Measurements from ENCODE around the gene CAMK4.

The CAMK4 gene

GRCh38 chr5:111432883-111433536 is 208.8 kb downstream of the CAMK4 start:
- TF ChIP-seq Cebpa-rat (IDR thresholded peaks at IDR 0.05): no peak
- Histone ChIP-seq H3K9ac (no peak overlapping the region), H3K4me2 (no peak overlapping the region), H3K36me3 (no peaks in the 10 kb centered on the region), H3K27me3 (no peaks in the 10 kb centered on the region), H3K9me3 (no peaks in the 10 kb centered on the region), H3K4me1 (peaks cover 8% of the 10 kb centered on the region; the same call in 1 of the 2 replicates), H4K20me1 (no peaks in the 10 kb centered on the region), H3K4me3 (no peak overlapping the region), H3K27ac (no peak overlapping the region)

- Histone ChIP-seq H3K27ac (no peak overlapping the region), H3K4me2 (no peak overlapping the region), H3K4me3 (no peak overlapping the region), H3K9ac (no peak overlapping the region), H3K27me3 (no peaks in the 10 kb centered on the region), H3K4me1 (peaks cover 8% of the 10 kb centered on the region; the same call in 1 of the 2 replicates), H3K36me3 (no peaks in the 10 kb centered on the region), H3K9me3 (no peaks in the 10 kb centered on the region), H4K20me1 (no peaks in the 10 kb centered on the region)
- TF ChIP-seq Cebpa-rat (IDR thresholded peaks at IDR 0.05): no peak
These were observed 210.6 kb downstream of the CAMK4 start for GRCh38 chr5:111434800-111435199.

GRCh38 chr5:111439473-111440075 is 215.4 kb downstream of the CAMK4 start:
- Histone ChIP-seq H3K9ac (no peak overlapping the region), H3K4me2 (no peak overlapping the region), H3K36me3 (no peaks in the 10 kb centered on the region), H3K27me3 (no peaks in the 10 kb centered on the region), H3K4me1 (peaks cover 8% of the 10 kb centered on the region; the same call in 1 of the 2 replicates), H3K27ac (no peak overlapping the region), H3K4me3 (no peak overlapping the region), H3K9me3 (no peaks in the 10 kb centered on the region), H4K20me1 (no peaks in the 10 kb centered on the region)
- no peak for TF ChIP-seq Cebpa-rat (IDR thresholded peaks at IDR 0.05)

- Histone ChIP-seq H3K27me3 (no peaks in the 10 kb centered on the region), H3K4me3 (no peak overlapping the region), H3K27ac (no peak overlapping the region), H3K4me1 (peaks cover 6% of the 10 kb centered on the region), H4K20me1 (no peaks in the 10 kb centered on the region), H3K36me3 (no peaks in the 10 kb centered on the region), H3K9me3 (no peaks in the 10 kb centered on the region), H3K4me2 (no peak overlapping the region), H3K9ac (no peak overlapping the region)
- no peak for TF ChIP-seq Cebpa-rat (IDR thresholded peaks at IDR 0.05)
These were observed 222.9 kb downstream of the CAMK4 start for GRCh38 chr5:111447099-111447498.

- Histone ChIP-seq H3K27ac (no peak overlapping the region), H3K27me3 (no peaks in the 10 kb centered on the region), H3K9me3 (no peaks in the 10 kb centered on the region), H3K4me3 (no peak overlapping the region), H3K9ac (no peak overlapping the region), H3K36me3 (no peaks in the 10 kb centered on the region), H3K4me1 (peaks cover 6% of the 10 kb centered on the region), H4K20me1 (no peaks in the 10 kb centered on the region), H3K4me2 (peak overlapping the region; percentile 1; the same call in 1 of the 2 replicates)
- TF ChIP-seq Cebpa-rat (IDR thresholded peaks at IDR 0.05): no peak
These were observed 223.6 kb downstream of the CAMK4 start for GRCh38 chr5:111447822-111448221.

- Histone ChIP-seq H4K20me1 (no peaks in the 10 kb centered on the region), H3K9ac (no peak overlapping the region), H3K4me1 (no peaks in the 10 kb centered on the region), H3K4me3 (no peak overlapping the region), H3K27ac (no peak overlapping the region), H3K4me2 (no peak overlapping the region), H3K27me3 (no peaks in the 10 kb centered on the region), H3K36me3 (no peaks in the 10 kb centered on the region), H3K9me3 (no peaks in the 10 kb centered on the region)
- no peak for TF ChIP-seq Cebpa-rat (IDR thresholded peaks at IDR 0.05)
These were observed 229.1 kb downstream of the CAMK4 start for GRCh38 chr5:111453295-111453694.

GRCh38 chr5:111453747-111454146 is 229.6 kb downstream of the CAMK4 start:
- H3K4me1 ChIP-seq: no peaks in the 10 kb centered on the region
- H3K27me3 ChIP-seq: no peaks in the 10 kb centered on the region
- no peak overlapping the region for H3K4me3 ChIP-seq
- H3K9ac ChIP-seq: no peak overlapping the region
- no peaks in the 10 kb centered on the region for H3K36me3 ChIP-seq
- no peaks in the 10 kb centered on the region for H3K9me3 ChIP-seq
- no peaks in the 10 kb centered on the region for H4K20me1 ChIP-seq
- TF ChIP-seq Cebpa-rat (IDR thresholded peaks at IDR 0.05): no peak
- no peak overlapping the region for H3K27ac ChIP-seq
- H3K4me2 ChIP-seq: no peak overlapping the region

GRCh38 chr5:111454198-111454622 is 230.0 kb downstream of the CAMK4 start:
- H3K27me3 ChIP-seq: no peaks in the 10 kb centered on the region
- no peak for TF ChIP-seq Cebpa-rat (IDR thresholded peaks at IDR 0.05)
- H3K9ac ChIP-seq: no peak overlapping the region
- H3K4me3 ChIP-seq: no peak overlapping the region
- no peak overlapping the region for H3K27ac ChIP-seq
- H3K36me3 ChIP-seq: no peaks in the 10 kb centered on the region
- H3K4me1 ChIP-seq: no peaks in the 10 kb centered on the region
- no peaks in the 10 kb centered on the region for H4K20me1 ChIP-seq
- H3K9me3 ChIP-seq: no peaks in the 10 kb centered on the region
- no peak overlapping the region for H3K4me2 ChIP-seq

- no peaks in the 10 kb centered on the region for H3K36me3 ChIP-seq
- H4K20me1 ChIP-seq: no peaks in the 10 kb centered on the region
- H3K4me1 ChIP-seq: no peaks in the 10 kb centered on the region
- no peak overlapping the region for H3K4me2 ChIP-seq
- H3K27me3 ChIP-seq: no peaks in the 10 kb centered on the region
- no peak overlapping the region for H3K27ac ChIP-seq
- no peak overlapping the region for H3K9ac ChIP-seq
- no peak for TF ChIP-seq Cebpa-rat (IDR thresholded peaks at IDR 0.05)
- H3K9me3 ChIP-seq: no peaks in the 10 kb centered on the region
- no peak overlapping the region for H3K4me3 ChIP-seq
These were observed 230.6 kb downstream of the CAMK4 start for GRCh38 chr5:111454776-111455175.

GRCh38 chr5:111461255-111461671 is 237.1 kb downstream of the CAMK4 start:
- Histone ChIP-seq H3K9me3 (0 out of 2 replicates have a peak, but pooled peaks cover 3% of the 10 kb centered on the region), H3K4me1 (peaks cover 11% of the 10 kb centered on the region), H3K36me3 (no peaks in the 10 kb centered on the region), H3K9ac (no peak overlapping the region), H4K20me1 (no peaks in the 10 kb centered on the region), H3K27me3 (no peaks in the 10 kb centered on the region), H3K4me2 (no peak overlapping the region), H3K27ac (no peak overlapping the region), H3K4me3 (no peak overlapping the region)
- no peak for TF ChIP-seq Cebpa-rat (IDR thresholded peaks at IDR 0.05)
